GM19240 (cell line): Measurements from ENCODE around the gene STRIP2.
"Not testable (repeated sequence)": the region's sequence is repeated elsewhere in the genome, so short reads cannot be mapped to it uniquely, and the experiment has no call there.

Experiments
- DNase-seq: peaks from one replicate; pipeline ENCODE4 v3.0.0; 2011; ENCODE audit warnings: low spot score; ENCODE audit not compliant: insufficient read length

Gene STRIP2

DNA sequence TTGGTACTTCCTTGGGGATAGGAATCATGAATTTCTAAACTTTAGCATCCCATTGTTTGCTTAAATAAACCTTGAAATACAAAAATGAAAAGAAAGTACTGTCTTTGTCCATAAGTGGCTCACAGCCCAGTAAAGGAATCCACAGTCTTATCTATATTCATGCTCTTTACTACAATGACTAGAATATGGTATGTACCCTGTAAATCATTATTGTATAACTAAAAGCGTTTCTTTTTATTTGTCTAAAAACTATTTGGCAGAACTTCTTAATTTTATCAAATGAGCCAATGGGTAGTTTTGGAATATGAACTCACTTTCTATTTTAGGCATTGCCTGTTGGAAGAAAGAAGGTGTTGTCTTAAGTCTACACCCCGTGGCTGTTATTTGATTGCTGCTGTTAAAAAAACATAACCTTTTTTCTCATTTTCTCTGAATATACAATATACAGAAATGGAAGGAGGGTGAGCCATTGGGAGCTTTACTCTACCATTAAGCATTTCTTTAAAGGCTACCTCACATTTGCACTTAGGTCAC is 12.4 kb upstream of the STRIP2 start:
- no peak for DNase-seq

- no peak for DNase-seq
Observed at GRCh38 chr7:129422727-129423126, 11.5 kb upstream of the STRIP2 start.

DNA sequence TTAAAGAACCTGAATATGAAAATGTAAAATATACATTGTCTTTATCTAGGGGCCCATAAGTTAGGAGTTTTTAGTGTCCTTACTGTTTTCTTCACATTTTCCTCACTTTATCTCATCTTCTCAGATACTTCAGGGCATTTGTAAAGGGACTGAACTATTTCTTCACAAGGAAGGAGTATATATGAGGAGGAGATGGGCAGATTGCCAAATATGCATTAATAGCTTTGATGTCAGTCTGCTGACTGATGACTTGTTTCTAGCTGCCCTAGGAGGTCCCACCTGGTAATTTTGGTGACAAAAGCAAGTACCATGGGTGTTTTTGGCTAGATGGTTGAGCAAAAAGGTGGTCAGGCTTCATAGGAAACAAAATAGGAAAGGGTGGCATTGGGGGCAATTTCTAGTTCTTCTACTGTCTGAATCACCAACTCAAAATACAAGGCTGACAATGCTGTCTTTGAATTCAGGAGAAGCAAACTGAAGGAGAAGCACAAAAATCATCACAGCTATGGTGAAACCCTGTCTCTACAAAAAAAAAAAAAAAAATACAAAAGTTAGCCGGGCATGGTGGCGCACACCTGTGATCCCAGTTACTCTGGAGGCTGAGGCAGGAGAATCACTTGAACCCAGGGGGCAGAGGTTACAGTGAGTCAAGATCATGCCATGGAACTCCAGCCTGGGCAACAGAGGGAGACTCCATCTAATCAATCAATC is 10.4 kb upstream of the STRIP2 start:
- DNase-seq: no peak

DNA sequence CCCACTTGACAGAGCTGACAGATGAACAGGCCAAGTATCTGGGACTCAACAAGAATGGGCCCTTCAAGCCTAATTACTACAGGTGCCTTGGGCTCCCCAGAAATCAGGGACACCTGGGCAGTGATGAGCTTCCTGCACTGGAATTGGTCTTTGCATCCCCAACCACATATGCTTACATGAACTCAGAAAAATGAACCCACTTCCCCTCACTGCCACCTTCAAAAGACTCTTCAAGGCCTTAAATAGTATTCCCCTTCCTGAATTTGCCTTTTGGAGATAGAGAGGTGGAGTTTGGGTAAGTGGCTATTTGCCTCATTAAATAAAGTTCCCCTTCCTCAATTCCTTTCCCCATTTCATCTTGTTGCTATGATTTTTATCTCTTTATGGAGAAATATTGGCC is 7.8 kb upstream of the STRIP2 start:
- DNase-seq: no peak

DNA sequence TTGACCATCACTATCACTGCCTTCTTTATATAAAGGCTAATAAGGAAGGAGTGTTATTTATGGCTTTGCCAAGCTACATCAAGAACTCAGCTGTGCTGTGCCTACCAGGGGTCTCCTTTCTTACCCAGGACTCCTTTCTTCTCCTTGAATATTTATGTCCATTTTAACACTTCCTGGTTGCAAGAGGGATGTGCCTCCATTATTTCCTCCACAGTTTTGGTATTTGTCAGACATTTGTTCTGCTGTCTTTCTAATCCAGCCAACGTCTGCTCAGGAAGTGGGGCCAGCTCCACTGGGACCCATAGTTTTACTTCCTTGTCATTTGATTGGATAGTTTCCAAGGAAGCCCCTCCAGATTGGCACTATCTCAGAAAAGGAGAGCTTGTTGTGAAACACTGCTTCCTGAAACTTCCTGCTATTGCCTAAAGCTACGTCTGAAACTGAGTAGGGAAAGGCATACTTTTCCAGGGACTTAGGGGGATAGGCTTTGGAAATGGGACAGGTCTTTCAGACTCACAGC is 6.6 kb upstream of the STRIP2 start:
- no peak for DNase-seq

DNA sequence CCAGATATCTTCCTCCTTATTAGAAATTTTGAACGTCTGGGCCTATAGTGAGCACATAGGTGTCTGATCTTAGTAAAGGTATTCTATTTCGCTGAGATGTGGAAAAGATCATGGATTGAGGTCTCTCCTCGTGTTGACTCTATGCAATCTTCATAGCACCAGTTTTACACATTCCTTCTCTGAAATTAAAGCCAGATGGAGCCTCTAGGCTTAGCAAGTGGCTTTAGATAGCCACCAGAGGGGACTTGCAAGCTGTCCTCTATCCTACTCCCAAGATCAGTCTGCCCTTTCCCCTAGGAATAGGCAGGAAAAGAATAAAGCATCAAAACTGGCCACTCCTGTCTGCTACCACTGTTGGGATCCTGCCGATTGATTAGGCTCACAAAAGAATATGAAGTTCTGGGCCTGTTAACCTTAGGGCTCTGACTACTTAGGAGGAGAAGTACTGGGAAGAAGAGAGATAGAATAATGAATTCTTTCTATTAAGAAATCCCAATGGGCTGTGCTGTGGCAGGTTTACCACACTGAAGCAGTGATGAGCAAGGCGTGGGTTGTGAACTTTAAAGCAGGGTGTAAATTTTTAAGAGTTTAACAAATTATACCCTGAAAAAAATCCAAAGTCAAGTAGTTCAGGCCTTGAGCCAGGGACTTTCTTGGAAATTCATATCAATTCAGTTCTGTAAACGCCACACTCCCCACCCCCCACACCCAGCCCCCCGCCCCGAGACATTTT is 2.2 kb upstream of the STRIP2 start:
- DNase-seq: no peak

DNA sequence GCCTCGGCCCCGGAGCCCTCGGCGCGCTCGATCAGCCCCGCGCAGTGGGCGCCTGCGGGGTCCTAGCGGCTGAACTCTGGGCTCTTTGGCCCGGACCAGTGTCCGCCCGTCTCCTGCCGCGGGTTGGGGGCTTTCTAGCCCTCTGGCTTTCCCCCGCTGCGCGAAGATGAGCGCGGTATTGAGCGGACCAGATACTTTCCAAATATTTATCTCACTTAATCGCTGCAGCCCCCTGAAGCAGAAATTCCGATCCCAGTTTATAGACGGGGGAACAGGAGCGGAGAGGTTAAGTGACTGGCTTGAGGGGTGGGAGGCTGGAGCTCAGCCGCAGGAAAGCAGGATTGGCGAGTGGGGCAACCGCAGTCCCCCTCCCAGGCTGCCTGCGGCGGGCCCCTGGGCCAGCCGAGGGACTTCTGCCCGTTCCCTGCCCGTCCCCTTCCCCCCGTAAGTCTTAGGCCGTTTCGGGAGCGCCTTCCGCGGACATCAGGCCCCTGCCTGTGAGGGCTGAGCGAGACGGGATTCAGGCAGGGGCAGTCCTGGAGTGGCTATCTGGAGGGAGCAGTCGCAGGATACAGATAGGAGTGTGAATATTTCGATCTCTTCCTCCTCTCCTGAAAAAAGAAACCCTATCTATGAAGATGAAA is 565 bp downstream of the STRIP2 start:
- DNase-seq: no peak

GRCh38 chr7:129435414-129435829 is 1.2 kb downstream of the STRIP2 start:
- DNase-seq: no peak

- DNase-seq: no peak
Observed at GRCh38 chr7:129436335-129436923, 2.2 kb downstream of the STRIP2 start.

DNA sequence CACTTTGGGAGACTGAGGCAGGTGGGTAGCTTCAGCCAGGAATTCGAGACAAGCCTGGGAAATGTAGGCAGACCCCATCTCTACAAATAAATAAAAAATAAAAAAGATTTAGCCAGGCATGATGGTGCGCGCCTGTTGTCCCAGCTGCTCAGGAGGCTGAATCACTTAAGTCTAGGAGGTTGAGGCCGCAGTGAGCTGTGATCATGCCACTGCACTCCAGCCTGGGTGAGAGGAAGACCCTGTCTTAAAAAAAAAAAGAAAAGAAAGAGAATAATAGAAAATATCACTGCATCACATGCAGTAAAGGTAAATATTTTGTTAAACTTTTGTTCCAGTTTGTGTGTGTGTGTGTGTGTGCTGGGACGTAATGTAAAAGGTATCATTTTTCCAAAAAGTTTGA is 3.0 kb downstream of the STRIP2 start:
- no peak for DNase-seq

DNA sequence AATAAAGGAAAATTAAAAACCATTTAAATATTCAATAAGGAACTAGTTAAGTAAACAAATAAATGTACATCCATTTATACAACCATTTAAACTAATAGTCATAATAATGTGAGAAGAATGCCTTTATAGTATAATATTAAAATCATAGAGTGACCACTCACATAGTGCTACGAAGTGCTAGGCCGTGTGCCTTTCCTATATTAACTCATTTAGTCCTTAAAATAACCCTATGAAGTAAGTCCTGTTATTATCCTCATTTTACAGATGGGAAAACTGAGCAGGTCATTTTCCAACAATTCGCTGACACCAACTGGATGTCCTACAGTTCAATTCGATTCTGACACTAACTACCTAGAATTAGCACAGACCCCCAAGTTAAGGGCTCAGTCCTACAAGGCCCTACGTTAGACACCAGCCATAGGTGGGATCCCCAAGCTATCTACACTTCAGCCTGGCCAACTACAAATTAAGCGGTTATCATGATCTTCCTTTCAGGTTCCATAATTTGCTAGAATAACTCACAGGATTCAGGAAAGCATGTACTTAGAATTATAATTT is 4.1 kb downstream of the STRIP2 start:
- DNase-seq: no peak

- DNase-seq: no peak
Observed at GRCh38 chr7:129438839-129439651, 4.8 kb downstream of the STRIP2 start.

GRCh38 chr7:129439963-129440625 is 5.9 kb downstream of the STRIP2 start:
- no peak for DNase-seq

- no peak for DNase-seq
Observed at GRCh38 chr7:129443612-129444011, 9.4 kb downstream of the STRIP2 start.

DNA sequence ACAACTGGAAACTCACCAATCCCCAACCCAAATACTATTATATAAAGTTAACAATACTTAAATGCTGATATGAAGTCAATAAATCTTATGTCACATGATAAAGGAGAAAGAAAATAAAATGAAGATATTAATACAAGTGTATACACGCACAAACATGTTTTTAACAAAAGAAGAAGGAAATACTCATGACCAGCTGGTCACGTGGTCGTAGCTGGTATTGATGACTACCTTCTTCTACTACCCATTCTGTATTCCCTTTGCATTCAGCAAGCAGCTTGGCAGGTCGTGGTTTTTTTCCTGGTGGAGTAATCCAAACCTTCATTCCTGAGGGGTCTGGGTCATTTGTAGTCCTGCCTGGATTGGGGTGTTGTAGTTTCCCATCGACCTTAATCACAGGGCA is 10.5 kb downstream of the STRIP2 start:
- not testable (repeated sequence) for DNase-seq

DNA sequence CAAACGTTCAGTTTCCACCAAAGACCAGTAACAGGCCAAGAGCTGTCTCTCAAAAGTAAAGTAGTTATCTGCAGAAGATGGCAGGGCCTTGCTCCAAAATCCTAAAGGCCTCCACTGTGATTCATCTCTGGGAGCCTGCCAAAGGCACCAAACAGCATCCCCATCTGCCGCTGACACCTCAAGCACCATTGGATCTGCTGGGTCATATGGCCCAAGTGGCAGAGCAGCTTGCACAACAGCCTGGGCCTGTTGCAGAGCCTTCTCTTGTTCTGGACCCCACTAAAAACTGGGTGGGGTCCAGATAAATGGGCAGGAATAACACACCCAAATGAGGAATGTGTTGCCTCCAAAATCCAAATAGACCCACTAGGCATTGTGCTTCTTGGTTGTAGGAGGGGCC is 12.7 kb downstream of the STRIP2 start:
- DNase-seq: not testable (repeated sequence)

DNA sequence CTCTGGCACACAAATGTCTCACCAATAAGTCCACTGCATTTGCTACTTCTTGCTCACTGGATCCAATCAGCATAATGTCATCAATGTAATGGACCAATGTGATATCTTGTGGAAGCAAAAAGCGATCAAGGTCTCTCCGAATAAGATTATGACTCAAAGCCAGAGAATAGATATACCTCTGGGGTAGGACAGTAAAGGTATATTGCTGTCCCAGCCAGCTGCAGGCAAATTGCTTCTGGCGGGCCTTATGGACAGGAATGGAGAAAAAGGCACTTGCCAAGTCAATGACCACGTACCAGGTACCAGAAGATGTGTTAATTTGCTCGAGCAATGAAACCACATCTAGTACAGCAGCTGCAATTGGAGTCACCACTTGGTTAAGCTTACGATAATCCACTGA is 13.2 kb downstream of the STRIP2 start:
- DNase-seq: not testable (repeated sequence)

GRCh38 chr7:129448608-129449007 is 14.4 kb downstream of the STRIP2 start:
- DNase-seq: not testable (repeated sequence)

- DNase-seq: no peak
Observed at GRCh38 chr7:129450295-129450694, 16.1 kb downstream of the STRIP2 start.
